Vagina (tissue), 2 donors: ENCODE results near the gene MECP2.
"Not testable (repeated sequence)": the region's sequence is repeated elsewhere in the genome, so short reads cannot be mapped to it uniquely, and the experiment has no call there.

Experiments
- POLR2A ChIP-seq, 2 donors: fragments of 450-650 bp; IDR thresholded peaks; one replicate each; pipeline ENCODE4 v1.6.1; 2017; ENCODE audit warnings: antibody characterized with exemption in 2 of 2, mild to moderate bottlenecking in 2 of 2, moderate library complexity in 2 of 2
- TF ChIP-seq, protein P1 (sequence below), 3 experiments: fragments of 450-650 bp in 2 of 3; fragments of 200-600 bp in 1 of 3; sonication (generic) in 1 of 3; IDR thresholded peaks; one replicate each; pipeline ENCODE4 v1.5.1; 2017 to 2019; ENCODE audit warnings: antibody characterized with exemption in 3 of 3, mild to moderate bottlenecking in 2 of 3, moderate library complexity in 2 of 3

- TF ChIP-seq, protein P1, sequence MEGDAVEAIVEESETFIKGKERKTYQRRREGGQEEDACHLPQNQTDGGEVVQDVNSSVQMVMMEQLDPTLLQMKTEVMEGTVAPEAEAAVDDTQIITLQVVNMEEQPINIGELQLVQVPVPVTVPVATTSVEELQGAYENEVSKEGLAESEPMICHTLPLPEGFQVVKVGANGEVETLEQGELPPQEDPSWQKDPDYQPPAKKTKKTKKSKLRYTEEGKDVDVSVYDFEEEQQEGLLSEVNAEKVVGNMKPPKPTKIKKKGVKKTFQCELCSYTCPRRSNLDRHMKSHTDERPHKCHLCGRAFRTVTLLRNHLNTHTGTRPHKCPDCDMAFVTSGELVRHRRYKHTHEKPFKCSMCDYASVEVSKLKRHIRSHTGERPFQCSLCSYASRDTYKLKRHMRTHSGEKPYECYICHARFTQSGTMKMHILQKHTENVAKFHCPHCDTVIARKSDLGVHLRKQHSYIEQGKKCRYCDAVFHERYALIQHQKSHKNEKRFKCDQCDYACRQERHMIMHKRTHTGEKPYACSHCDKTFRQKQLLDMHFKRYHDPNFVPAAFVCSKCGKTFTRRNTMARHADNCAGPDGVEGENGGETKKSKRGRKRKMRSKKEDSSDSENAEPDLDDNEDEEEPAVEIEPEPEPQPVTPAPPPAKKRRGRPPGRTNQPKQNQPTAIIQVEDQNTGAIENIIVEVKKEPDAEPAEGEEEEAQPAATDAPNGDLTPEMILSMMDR (IDR thresholded peaks at IDR 0.05) = not testable (repeated sequence)
- not testable (repeated sequence) for TF ChIP-seq POLR2A (IDR thresholded peaks at IDR 0.05)
Measured at GRCh38 chrX:154144010-154144409, 46.5 kb upstream of the MECP2 start, which contains the start of gene OPN1LW.
